GM23248 (cell line): ENCODE results near the gene CUL4B. TPM values are rescaled to one million over a fixed set of nuclear protein-coding genes. Genes with fewer than 3 reads are reported as not detected.

ENCODE experiments used
- DNase-seq: peaks from one replicate; pipeline ENCODE4 v3.0.0-alpha.2; 2015
- H2AFZ ChIP-seq: fragments of 200-600 bp; sonication (generic); 2 replicates; pipeline ENCODE4 v1.6.1; 2016; ENCODE audit warnings: antibody characterized with exemption
- H3F3A ChIP-seq: fragments of 200-600 bp; sonication (generic); 2 replicates; pipeline ENCODE4 v1.6.1; 2016; ENCODE audit warnings: mild to moderate bottlenecking, antibody characterized with exemption, mixed run types; ENCODE audit not compliant: insufficient read depth
- H3K27ac ChIP-seq: fragments of 200-600 bp; sonication (generic); 2 replicates; pipeline ENCODE4 v1.5.1; 2016; ENCODE audit warnings: mild to moderate bottlenecking
- H3K27me3 ChIP-seq: fragments of 200-600 bp; sonication (generic); replicated peaks from 2 replicates; pipeline ENCODE4 v1.6.1; 2016; ENCODE audit warnings: mild to moderate bottlenecking; ENCODE audit not compliant: insufficient read depth
- H3K36me3 ChIP-seq: fragments of 200-600 bp; sonication (generic); 2 replicates; pipeline ENCODE4 v1.6.1; 2016; ENCODE audit warnings: low read depth, mild to moderate bottlenecking
- H3K4me1 ChIP-seq: fragments of 200-600 bp; sonication (generic); 2 replicates; pipeline ENCODE4 v1.6.1; 2016; ENCODE audit warnings: mild to moderate bottlenecking; ENCODE audit not compliant: insufficient read depth
- H3K4me2 ChIP-seq: fragments of 200-600 bp; sonication (generic); one replicate; pipeline ENCODE4 v1.6.1; 2016; ENCODE audit warnings: mild to moderate bottlenecking; ENCODE audit not compliant: unreplicated experiment
- H3K4me3 ChIP-seq: fragments of 200-600 bp; sonication (generic); 2 replicates; pipeline ENCODE4 v1.5.1; 2016; ENCODE audit warnings: mild to moderate bottlenecking
- H3K79me2 ChIP-seq: fragments of 200-600 bp; sonication (generic); 2 replicates; pipeline ENCODE4 v1.6.1; 2016; ENCODE audit warnings: mild to moderate bottlenecking; ENCODE audit not compliant: insufficient read depth
- H3K9ac ChIP-seq: fragments of 200-600 bp; sonication (generic); 2 replicates; pipeline ENCODE4 v1.6.1; 2016; ENCODE audit warnings: mild to moderate bottlenecking
- H3K9me2 ChIP-seq: fragments of 200-600 bp; sonication (generic); 2 replicates; pipeline ENCODE4 v1.6.1; 2016; ENCODE audit warnings: mixed run types, mild to moderate bottlenecking, moderate library complexity; ENCODE audit not compliant: insufficient read depth
- H3K9me3 ChIP-seq: fragments of 200-600 bp; sonication (generic); one replicate; pipeline ENCODE4 v1.6.1; 2017; ENCODE audit warnings: low read depth
- H4K20me1 ChIP-seq: fragments of 200-600 bp; sonication (generic); 2 replicates; pipeline ENCODE4 v1.6.0; 2016; ENCODE audit not compliant: insufficient read depth
- EZH2 ChIP-seq: fragments of 200-600 bp; sonication (generic); IDR thresholded peaks from 2 replicates; pipeline ENCODE4 v1.6.1; 2018; ENCODE audit warnings: antibody characterized with exemption, mild to moderate bottlenecking; ENCODE audit not compliant: insufficient read depth, poor library complexity, severe bottlenecking
- EZH2phosphoT487 ChIP-seq: fragments of 200-600 bp; sonication (generic); IDR thresholded peaks from 2 replicates; pipeline ENCODE4 v1.6.1; 2018; ENCODE audit warnings: antibody characterized with exemption, moderate library complexity, mild to moderate bottlenecking, low read depth; ENCODE audit not compliant: insufficient read depth
- WGBS, 2 experiments: methylation state at CpG; one replicate each; pipeline ENCODE4 v1.1.6; 2015 to 2017; ENCODE audit warnings: low lambda C conversion rate in 2 of 2, low coverage in 1 of 2; ENCODE audit errors: missing lambda C conversion rate in 2 of 2; 5-methylcytosine and 5-hydroxymethylcytosine counted together
- in situ Hi-C: fragments of 300-500 bp; cut with MboI; formaldehyde crosslinking; loops from 2 replicates; pipeline ENCODE4 v1.15.0; 2020
- polyA plus RNA-seq: library from polyadenylated mRNA; unstranded; fragments of >200 nt; fragmentation: Nextera tagmentation; extraction: Ambion mirVana; gene quantifications from 2 replicates; pipeline ENCODE4 v1.2.1, GENCODE V29; 2016
- total RNA-seq: library from RNA; depleted of rRNA; stranded (reverse); fragments of >200 nt; shearing (Covaris generic); gene quantifications from 2 replicates; pipeline ENCODE4 v1.2.3, GENCODE V29; 2014

The CUL4B gene
- total and polyA plus RNA-seq, 2 experiments from 2014 or later, result 158 TPM

DNA sequence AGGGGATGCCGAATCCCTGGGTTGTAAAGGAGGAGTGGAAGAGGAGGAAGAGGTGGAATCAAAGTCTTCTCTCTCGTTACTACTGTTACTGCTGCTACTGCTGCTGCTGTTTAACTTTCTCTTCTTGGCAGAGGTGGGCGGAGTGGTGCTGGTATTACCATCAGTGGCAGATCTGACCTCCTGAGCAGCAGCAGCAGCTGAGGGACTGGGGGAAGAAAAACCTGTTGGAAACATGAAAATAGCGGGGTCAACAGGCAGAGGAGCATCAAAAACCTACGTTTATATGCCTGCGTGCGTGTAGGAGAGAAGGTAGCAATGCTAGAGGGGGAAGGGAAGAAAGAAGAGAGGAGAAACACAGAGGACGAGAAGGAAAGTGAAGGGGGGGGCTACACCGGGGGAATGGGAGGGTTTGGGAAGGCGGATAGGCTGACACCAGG, 339 bp downstream of the CUL4B start:
- Histone ChIP-seq H2AFZ (peak overlapping the region; percentile 5; the same call in 1 of the 2 replicates), H3K9me3 (no peaks in the 10 kb centered on the region), H3K4me1 (peaks cover 19% of the 10 kb centered on the region), H3K27me3 (no peaks in the 10 kb centered on the region), H3K36me3 (peaks cover 20% of the 10 kb centered on the region), H3F3A (0 out of 2 replicates have a peak, but pooled peaks cover 29% of the 10 kb centered on the region), H3K9ac (peak overlapping the region; percentile 99), H3K79me2 (peaks cover 60% of the 10 kb centered on the region), H3K27ac (peak overlapping the region; percentile 99), H3K4me2 (peak overlapping the region; percentile 91), H3K9me2 (no peaks in the 10 kb centered on the region), H3K4me3 (peak overlapping the region; percentile 99), H4K20me1 (no peaks in the 10 kb centered on the region)
- no peak for TF ChIP-seq EZH2
- no peak for TF ChIP-seq EZH2phosphoT487
- in situ Hi-C loops, result no loop called here
- peak; percentile 67 for DNase-seq
- WGBS, 2 experiments, result 0 to 1% methylated on average over 6 to 10 of the region's 10 CpGs

DNA sequence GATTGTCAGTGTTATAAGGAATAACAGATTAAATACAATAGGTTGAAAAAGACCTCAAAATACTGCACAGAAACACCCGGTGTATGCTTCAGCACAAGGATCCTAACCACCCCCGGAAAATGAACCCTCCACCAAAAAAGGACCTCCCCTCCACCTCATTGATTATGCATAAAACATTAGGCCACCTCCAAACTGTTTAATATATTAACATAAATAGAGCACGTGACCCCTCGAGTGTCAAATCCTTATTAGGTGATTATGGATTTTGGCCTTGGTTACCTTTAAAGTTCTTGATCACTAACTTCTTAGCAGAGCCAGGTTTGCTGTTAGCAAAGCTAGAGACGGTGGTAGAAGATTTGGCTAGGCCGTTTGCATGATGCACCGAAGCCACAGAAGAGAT, 958 bp downstream of the CUL4B start:
- in situ Hi-C loops, result no loop called here
- Histone ChIP-seq H3K27ac (peak overlapping the region; percentile 99), H3K9me2 (no peaks in the 10 kb centered on the region), H3K9ac (peak overlapping the region; percentile 99), H3K4me1 (peaks cover 25% of the 10 kb centered on the region), H3K36me3 (peaks cover 25% of the 10 kb centered on the region), H3K4me3 (peak overlapping the region; percentile 99), H3K79me2 (peaks cover 66% of the 10 kb centered on the region), H3K9me3 (no peaks in the 10 kb centered on the region), H4K20me1 (no peaks in the 10 kb centered on the region), H3F3A (peaks cover 31% of the 10 kb centered on the region; the same call in 1 of the 2 replicates), H3K4me2 (peak overlapping the region; percentile 91), H3K27me3 (no peaks in the 10 kb centered on the region), H2AFZ (peak overlapping the region; percentile 5; the same call in 1 of the 2 replicates)
- TF ChIP-seq EZH2 (no peak), EZH2phosphoT487 (no peak)
- 2 to 3% methylated on average over 7 of the region's 7 CpGs for WGBS, 2 experiments
- peak; percentile 21 for DNase-seq

GRCh38 chrX:120556251-120556650, 4.5 kb downstream of the CUL4B start:
- H3K36me3 ChIP-seq, result peaks cover 43% of the 10 kb centered on the region
- 84 to 87% methylated on average over 5 of the region's 5 CpGs for WGBS, 2 experiments
- H2AFZ ChIP-seq, result no peak overlapping the region
- peaks cover 43% of the 10 kb centered on the region for H3F3A ChIP-seq
- H3K4me2 ChIP-seq, result peak overlapping the region; percentile 91
- TF ChIP-seq EZH2phosphoT487 (no peak), EZH2 (no peak)
- peaks cover 92% of the 10 kb centered on the region for H3K79me2 ChIP-seq
- peak overlapping the region; percentile 99 for H3K4me3 ChIP-seq
- in situ Hi-C loops, result no loop called here
- no peaks in the 10 kb centered on the region for H3K9me3 ChIP-seq
- H3K9me2 ChIP-seq, result no peaks in the 10 kb centered on the region
- DNase-seq, result no peak
- peaks cover 36% of the 10 kb centered on the region for H3K4me1 ChIP-seq
- H4K20me1 ChIP-seq, result no peaks in the 10 kb centered on the region
- no peak overlapping the region for H3K9ac ChIP-seq
- no peaks in the 10 kb centered on the region for H3K27me3 ChIP-seq
- H3K27ac ChIP-seq, result no peak overlapping the region

DNA sequence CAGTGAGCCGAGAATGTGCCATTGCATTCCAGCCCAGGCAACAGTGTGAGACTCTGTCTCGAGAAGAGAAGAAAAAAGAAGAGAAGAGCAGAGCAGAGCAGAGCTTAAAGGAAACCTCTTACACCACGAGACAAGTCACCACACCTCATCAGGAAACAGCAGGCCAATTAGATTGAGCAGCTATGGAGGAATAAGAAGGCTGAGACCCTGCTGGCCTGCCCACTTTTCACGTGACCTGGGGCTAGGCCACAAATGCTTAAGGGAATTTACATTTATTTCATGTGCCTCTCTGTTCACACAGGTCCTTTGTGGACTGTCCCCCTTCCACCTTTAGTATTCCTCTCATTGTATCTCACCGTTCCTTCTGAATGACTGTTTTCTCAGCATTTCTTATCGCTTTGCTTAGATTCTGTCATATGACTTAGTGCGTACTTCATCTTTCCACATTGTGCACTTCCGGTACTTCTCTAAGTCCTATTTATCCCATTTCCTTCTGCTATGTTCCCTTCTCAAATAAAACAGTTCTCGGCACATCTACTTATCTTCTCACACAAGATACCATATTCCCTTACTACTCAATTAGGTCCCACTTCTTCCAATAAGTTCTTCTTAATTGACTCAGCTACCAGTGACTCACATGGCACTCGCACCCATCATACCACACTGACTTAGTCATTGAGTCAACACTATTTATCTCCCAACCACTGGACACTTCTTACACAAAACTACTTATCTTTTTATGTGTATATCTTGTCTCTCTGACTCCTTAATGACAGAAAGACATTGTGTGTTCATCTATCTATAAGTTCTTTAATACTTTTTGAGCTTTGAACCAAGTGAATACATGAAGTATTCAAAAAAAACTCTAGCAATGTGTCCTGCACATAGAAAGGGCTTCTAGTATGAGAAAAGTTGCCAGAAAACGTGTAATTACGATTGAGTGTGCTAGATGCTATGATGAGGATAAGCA, 11.0 kb downstream of the CUL4B start:
- no peaks in the 10 kb centered on the region for H3K27me3 ChIP-seq
- in situ Hi-C loops, result loop anchor here (25.0 kb wide), 1 partner anchor 213 kb away; no protein-coding TSS in a partner anchor
- no peak overlapping the region for H2AFZ ChIP-seq
- peak overlapping the region; percentile 86 for H3K27ac ChIP-seq
- no peaks in the 10 kb centered on the region for H4K20me1 ChIP-seq
- no peaks in the 10 kb centered on the region for H3K9me2 ChIP-seq
- H3K9me3 ChIP-seq, result no peaks in the 10 kb centered on the region
- H3F3A ChIP-seq, result peaks cover 47% of the 10 kb centered on the region
- H3K9ac ChIP-seq, result peak overlapping the region; percentile 37; the same call in 1 of the 2 replicates
- peaks cover 71% of the 10 kb centered on the region for H3K79me2 ChIP-seq
- DNase-seq, result peak; percentile 85
- WGBS, 2 experiments, result 39 to 52% methylated on average over 9 to 12 of the region's 12 CpGs
- peak overlapping the region; percentile 31; the same call in 1 of the 2 replicates for H3K4me3 ChIP-seq
- H3K4me2 ChIP-seq, result peak overlapping the region; percentile 68
- H3K4me1 ChIP-seq, result peaks cover 56% of the 10 kb centered on the region
- H3K36me3 ChIP-seq, result peaks cover 43% of the 10 kb centered on the region
- TF ChIP-seq EZH2phosphoT487 (0 out of 2 replicates have a peak, but pooled peaks have one; percentile 45), EZH2 (no peak)
